ENCODE results near the gene SUMF1. TPM values are rescaled to one million over a fixed set of nuclear protein-coding genes. Genes with fewer than 3 reads are reported as not detected.

Gene SUMF1
- total RNA-seq, 1 donor, result 94.5 TPM

GRCh38 chr3:4419386-4419785 lies 47.7 kb downstream of the SUMF1 start:
- no peak for DNase-seq (ENCODE audit: insufficient read length, low spot score, missing footprints)
- no peak overlapping the region for H3K27ac ChIP-seq (ENCODE audit: low read depth, low read length)
- no peak for TF ChIP-seq CTCF (IDR thresholded peaks at IDR 0.05; ENCODE audit: extremely low read depth, low read depth, low read length)
- H2AFZ ChIP-seq (ENCODE audit: low read length), result no peak overlapping the region
- H3K4me2 ChIP-seq (ENCODE audit: insufficient read depth, low read length), result no peak overlapping the region
- peaks cover 3% of the 10 kb centered on the region for H4K20me1 ChIP-seq (ENCODE audit: insufficient read depth, low read length)
- no peaks in the 10 kb centered on the region for H3K36me3 ChIP-seq (ENCODE audit: insufficient read depth, low read length)
- peaks cover 30% of the 10 kb centered on the region for H3K4me1 ChIP-seq (ENCODE audit: insufficient read depth, low read length)
- H3K27me3 ChIP-seq (ENCODE audit: insufficient read depth, low read length), result no peaks in the 10 kb centered on the region
- H3K9me3 ChIP-seq (ENCODE audit: low read depth, low read length), result no peaks in the 10 kb centered on the region
- H3K79me2 ChIP-seq (ENCODE audit: insufficient read depth, low read length), result no peaks in the 10 kb centered on the region
- H3K4me3 ChIP-seq (ENCODE audit: insufficient read depth, low read length), result no peak overlapping the region

- Histone ChIP-seq H2AFZ (ENCODE audit: low read length) (no peak overlapping the region), H3K27ac (ENCODE audit: low read depth, low read length) (no peak overlapping the region), H3K27me3 (ENCODE audit: insufficient read depth, low read length) (no peaks in the 10 kb centered on the region), H3K36me3 (ENCODE audit: insufficient read depth, low read length) (no peaks in the 10 kb centered on the region), H3K4me2 (ENCODE audit: insufficient read depth, low read length) (no peak overlapping the region), H3K4me1 (ENCODE audit: insufficient read depth, low read length) (peaks cover 30% of the 10 kb centered on the region), H3K9me3 (ENCODE audit: low read depth, low read length) (no peaks in the 10 kb centered on the region), H3K79me2 (ENCODE audit: insufficient read depth, low read length) (no peaks in the 10 kb centered on the region), H3K4me3 (ENCODE audit: insufficient read depth, low read length) (no peak overlapping the region), H4K20me1 (ENCODE audit: insufficient read depth, low read length) (peaks cover 3% of the 10 kb centered on the region)
- DNase-seq (ENCODE audit: insufficient read length, low spot score, missing footprints), result no peak
- no peak for TF ChIP-seq CTCF (IDR thresholded peaks at IDR 0.05; ENCODE audit: extremely low read depth, low read depth, low read length)
These were observed 48.9 kb downstream of the SUMF1 start for GRCh38 chr3:4418156-4418555.

GRCh38 chr3:4417449-4417848 lies 49.6 kb downstream of the SUMF1 start:
- Histone ChIP-seq H3K4me2 (ENCODE audit: insufficient read depth, low read length) (peak overlapping the region; percentile 35), H3K79me2 (ENCODE audit: insufficient read depth, low read length) (no peaks in the 10 kb centered on the region), H3K27ac (ENCODE audit: low read depth, low read length) (peak overlapping the region; percentile 70), H2AFZ (ENCODE audit: low read length) (no peak overlapping the region), H3K9me3 (ENCODE audit: low read depth, low read length) (no peaks in the 10 kb centered on the region), H4K20me1 (ENCODE audit: insufficient read depth, low read length) (peaks cover 3% of the 10 kb centered on the region), H3K27me3 (ENCODE audit: insufficient read depth, low read length) (no peaks in the 10 kb centered on the region), H3K4me3 (ENCODE audit: insufficient read depth, low read length) (no peak overlapping the region), H3K36me3 (ENCODE audit: insufficient read depth, low read length) (no peaks in the 10 kb centered on the region), H3K4me1 (ENCODE audit: insufficient read depth, low read length) (peaks cover 30% of the 10 kb centered on the region)
- DNase-seq (ENCODE audit: insufficient read length, low spot score, missing footprints), result no peak
- TF ChIP-seq CTCF (IDR thresholded peaks at IDR 0.05; ENCODE audit: extremely low read depth, low read depth, low read length), result no peak

GRCh38 chr3:4416961-4417360 lies 50.1 kb downstream of the SUMF1 start:
- no peaks in the 10 kb centered on the region for H3K27me3 ChIP-seq (ENCODE audit: insufficient read depth, low read length)
- H3K79me2 ChIP-seq (ENCODE audit: insufficient read depth, low read length), result no peaks in the 10 kb centered on the region
- peaks cover 3% of the 10 kb centered on the region for H4K20me1 ChIP-seq (ENCODE audit: insufficient read depth, low read length)
- no peak overlapping the region for H3K4me3 ChIP-seq (ENCODE audit: insufficient read depth, low read length)
- TF ChIP-seq CTCF (IDR thresholded peaks at IDR 0.05; ENCODE audit: extremely low read depth, low read depth, low read length), result no peak
- peak overlapping the region; percentile 35 for H3K4me2 ChIP-seq (ENCODE audit: insufficient read depth, low read length)
- H2AFZ ChIP-seq (ENCODE audit: low read length), result no peak overlapping the region
- DNase-seq (ENCODE audit: insufficient read length, low spot score, missing footprints), result peak; percentile 83
- peak overlapping the region; percentile 70 for H3K27ac ChIP-seq (ENCODE audit: low read depth, low read length)
- peaks cover 30% of the 10 kb centered on the region for H3K4me1 ChIP-seq (ENCODE audit: insufficient read depth, low read length)
- H3K9me3 ChIP-seq (ENCODE audit: low read depth, low read length), result no peaks in the 10 kb centered on the region
- no peaks in the 10 kb centered on the region for H3K36me3 ChIP-seq (ENCODE audit: insufficient read depth, low read length)
